Mucosa of rectum (tissue), 2 donors: ENCODE data around the gene DPF3.
A peak's percentile ranks its signal among the peaks of the same experiment; 100 is the strongest.

Experiments used
- H3K27ac ChIP-seq, 2 donors: one replicate each; pipeline ENCODE4 v1.7.0; 2013; ENCODE audit warnings: inconsistent platforms in 2 of 2, low read depth in 2 of 2, low read length in 2 of 2
- H3K27me3 ChIP-seq, 2 donors: one replicate each; pipeline ENCODE4 v1.7.0; 2013; ENCODE audit warnings: low read length in 2 of 2; ENCODE audit not compliant: control insufficient read depth in 2 of 2, insufficient read depth in 2 of 2
- H3K36me3 ChIP-seq, 2 donors: one replicate each; pipeline ENCODE4 v1.7.0; 2013; ENCODE audit warnings: low read length in 2 of 2; ENCODE audit not compliant: control insufficient read depth in 2 of 2, insufficient read depth in 2 of 2
- H3K4me1 ChIP-seq, 2 donors: one replicate each; pipeline ENCODE4 v1.7.0; 2013; ENCODE audit warnings: low read length in 2 of 2, mild to moderate bottlenecking in 1 of 2; ENCODE audit not compliant: control insufficient read depth in 2 of 2, insufficient read depth in 2 of 2
- H3K4me3 ChIP-seq, 2 donors: one replicate each; pipeline ENCODE4 v1.7.0; 2013; ENCODE audit warnings: low read length in 2 of 2
- H3K9ac ChIP-seq, 2 donors: one replicate each; pipeline ENCODE4 v1.7.0; 2013; ENCODE audit warnings: low read length in 2 of 2, low read depth in 1 of 2, mild to moderate bottlenecking in 1 of 2
- H3K9me3 ChIP-seq, 2 donors: one replicate each; pipeline ENCODE4 v1.7.0; 2013; ENCODE audit warnings: low read length in 2 of 2; ENCODE audit not compliant: control insufficient read depth in 2 of 2
- donor health status: healthy.
- donor health status: Normal muscosa, but diverticular disease.

The DPF3 gene

DNA sequence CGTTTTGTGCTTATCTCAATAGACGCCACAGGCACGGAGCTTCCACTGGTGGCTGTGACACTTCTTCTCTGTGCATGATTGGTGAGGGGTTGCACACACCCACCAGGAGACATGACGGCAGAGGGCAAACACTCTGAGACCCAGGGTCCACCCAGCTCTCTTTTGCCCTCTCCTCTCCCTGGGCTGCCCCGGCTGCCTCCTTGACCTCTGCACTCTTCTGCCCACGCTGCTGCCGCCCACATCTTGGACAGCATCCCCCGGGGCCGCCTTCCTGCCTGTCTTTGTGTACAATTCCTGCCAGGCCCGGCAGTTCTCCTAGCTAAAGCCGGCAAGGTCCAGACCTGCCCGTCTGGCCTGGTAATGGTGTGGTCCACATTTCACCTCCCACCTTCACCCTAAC lies 44.7 kb downstream of the DPF3 start:
- Histone ChIP-seq H3K27me3 (no peaks in the 10 kb centered on the region), H3K4me3 (no peak overlapping the region), H3K4me1 (peaks cover 9 to 18% of the 10 kb centered on the region in 2 donors), H3K9me3 (no peaks in the 10 kb centered on the region), H3K27ac (no peak overlapping the region), H3K9ac (no peak overlapping the region), H3K36me3 (no peaks in the 10 kb centered on the region)

DNA sequence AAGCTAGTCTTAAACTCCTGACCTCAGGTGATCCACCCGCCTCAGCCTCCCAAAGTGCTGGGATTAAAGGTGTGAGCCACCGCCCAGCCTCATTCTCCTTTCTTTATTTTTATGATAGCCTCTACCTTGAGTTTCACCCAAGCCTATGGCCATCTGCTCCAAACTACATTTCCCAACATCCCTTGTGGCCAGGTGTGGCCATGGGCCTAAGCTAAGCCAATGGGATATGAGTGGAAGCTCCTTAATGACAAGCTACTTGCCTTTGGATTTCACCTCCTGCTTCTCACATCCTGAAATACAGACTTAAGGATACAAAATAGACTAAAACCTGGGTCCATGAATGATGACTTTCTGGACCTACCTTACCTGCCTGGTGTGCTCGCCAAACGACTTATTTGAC lies 46.2 kb downstream of the DPF3 start:
- Histone ChIP-seq H3K9ac (no peak overlapping the region), H3K4me3 (no peak overlapping the region), H3K36me3 (no peaks in the 10 kb centered on the region), H3K27me3 (no peaks in the 10 kb centered on the region), H3K9me3 (no peaks in the 10 kb centered on the region), H3K4me1 (peaks cover 9 to 12% of the 10 kb centered on the region in 2 donors), H3K27ac (no peak overlapping the region)

- H3K9ac ChIP-seq, result no peak overlapping the region
- no peaks in the 10 kb centered on the region for H3K9me3 ChIP-seq
- H3K4me3 ChIP-seq, result no peak overlapping the region
- H3K4me1 ChIP-seq, result peaks cover 6 to 8% of the 10 kb centered on the region in 2 donors
- no peaks in the 10 kb centered on the region for H3K27me3 ChIP-seq
- H3K36me3 ChIP-seq, result no peaks in the 10 kb centered on the region
- H3K27ac ChIP-seq, result no peak overlapping the region
Observed at GRCh38 chr14:72845683-72846082, 48.2 kb downstream of the DPF3 start.

- Histone ChIP-seq H3K4me1 (peaks cover 2 to 5% of the 10 kb centered on the region in 2 donors), H3K4me3 (no peak overlapping the region), H3K27ac (no peak overlapping the region), H3K36me3 (no peaks in the 10 kb centered on the region), H3K27me3 (no peaks in the 10 kb centered on the region), H3K9me3 (no peaks in the 10 kb centered on the region), H3K9ac (no peak overlapping the region)
Observed at GRCh38 chr14:72845196-72845595, 48.7 kb downstream of the DPF3 start.

- H3K27me3 ChIP-seq, result no peaks in the 10 kb centered on the region
- no peaks in the 10 kb centered on the region for H3K36me3 ChIP-seq
- H3K27ac ChIP-seq, result no peak overlapping the region
- no peak overlapping the region for H3K4me3 ChIP-seq
- H3K9ac ChIP-seq, result no peak overlapping the region
- peaks cover 2 to 3% of the 10 kb centered on the region in 2 donors for H3K4me1 ChIP-seq
- no peaks in the 10 kb centered on the region for H3K9me3 ChIP-seq
Observed at GRCh38 chr14:72844524-72844923, 49.4 kb downstream of the DPF3 start.

- Histone ChIP-seq H3K27ac (no peak overlapping the region), H3K4me3 (no peak overlapping the region), H3K27me3 (no peaks in the 10 kb centered on the region), H3K36me3 (no peaks in the 10 kb centered on the region), H3K4me1 (no peaks in the 10 kb centered on the region), H3K9ac (no peak overlapping the region), H3K9me3 (no peaks in the 10 kb centered on the region)
Observed at GRCh38 chr14:72839753-72840607, 53.9 kb downstream of the DPF3 start.

DNA sequence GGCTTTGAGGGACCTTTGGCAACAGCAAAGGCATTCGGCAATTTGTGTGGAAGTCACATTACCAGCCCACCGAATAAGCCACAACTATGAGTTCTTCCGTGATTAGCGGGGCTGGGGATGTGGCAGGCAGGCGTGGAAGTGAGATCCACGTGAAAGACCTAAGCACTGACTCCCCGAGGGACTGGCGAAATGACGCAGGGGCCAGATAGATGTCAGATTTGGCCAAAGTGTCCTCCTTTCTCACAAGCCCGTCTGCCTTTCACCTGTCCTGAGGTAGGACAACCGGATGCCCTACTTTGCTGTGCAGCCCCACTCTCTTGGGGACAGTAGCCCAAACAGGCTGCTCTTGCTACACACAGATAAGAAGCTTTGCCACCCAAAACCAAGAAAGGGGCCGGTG lies 54.5 kb downstream of the DPF3 start:
- H3K9me3 ChIP-seq, result no peaks in the 10 kb centered on the region
- no peaks in the 10 kb centered on the region for H3K36me3 ChIP-seq
- no peak overlapping the region for H3K9ac ChIP-seq
- H3K4me1 ChIP-seq, result no peaks in the 10 kb centered on the region
- H3K27me3 ChIP-seq, result no peaks in the 10 kb centered on the region
- no peak overlapping the region for H3K4me3 ChIP-seq
- no peak overlapping the region for H3K27ac ChIP-seq

- H3K9ac ChIP-seq, result no peak overlapping the region
- H3K4me1 ChIP-seq, result peaks cover 0 to 9% of the 10 kb centered on the region in 2 donors
- H3K36me3 ChIP-seq, result no peaks in the 10 kb centered on the region
- H3K27me3 ChIP-seq, result no peaks in the 10 kb centered on the region
- no peaks in the 10 kb centered on the region for H3K9me3 ChIP-seq
- no peak overlapping the region for H3K27ac ChIP-seq
- no peak overlapping the region for H3K4me3 ChIP-seq
Observed at GRCh38 chr14:72836085-72836484, 57.8 kb downstream of the DPF3 start.

- no peak overlapping the region for H3K9ac ChIP-seq
- no peaks in the 10 kb centered on the region for H3K36me3 ChIP-seq
- no peaks in the 10 kb centered on the region for H3K9me3 ChIP-seq
- no peak overlapping the region for H3K4me3 ChIP-seq
- H3K27me3 ChIP-seq, result no peaks in the 10 kb centered on the region
- H3K4me1 ChIP-seq, result peaks cover 14 to 21% of the 10 kb centered on the region in 2 donors
- no peak overlapping the region for H3K27ac ChIP-seq
Observed at GRCh38 chr14:72833174-72833573, 60.7 kb downstream of the DPF3 start.

DNA sequence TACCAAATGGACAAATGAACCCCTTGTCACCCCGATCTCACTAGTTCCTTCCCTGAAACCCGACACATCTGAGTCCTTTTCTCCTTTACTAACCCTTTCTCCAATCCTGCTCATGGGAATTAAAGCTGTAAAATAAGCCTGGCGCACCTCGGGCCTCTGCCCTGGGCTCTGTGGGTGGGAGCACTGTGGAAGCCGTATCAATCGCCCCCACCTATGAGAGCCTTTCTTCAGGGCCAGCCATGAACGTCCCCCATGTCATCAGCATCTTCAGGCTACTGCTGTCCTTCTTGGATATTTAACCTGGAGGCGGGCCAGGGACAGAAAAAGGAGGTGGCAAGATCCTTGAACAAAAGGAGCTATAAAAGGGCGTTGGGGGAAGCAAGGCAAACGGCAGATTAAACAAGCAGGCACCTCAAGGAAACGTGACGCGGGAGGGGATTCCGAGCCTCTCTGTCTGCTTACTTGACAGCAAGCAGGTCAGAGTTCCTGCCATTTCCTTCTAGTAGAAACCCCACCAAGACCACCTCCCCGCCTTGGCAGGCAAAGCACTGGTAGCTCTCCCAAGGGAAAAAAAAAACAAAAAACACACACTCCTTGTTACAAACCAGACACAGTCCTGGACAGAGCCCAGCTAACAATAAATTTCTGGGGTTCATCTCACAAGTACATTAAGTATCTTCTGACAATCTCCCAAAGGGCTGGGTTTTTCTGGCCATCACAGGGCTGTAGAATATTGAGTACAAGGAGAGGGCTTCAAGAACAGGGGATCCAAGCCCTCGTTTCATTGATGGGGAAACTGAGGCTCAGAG lies 62.9 kb downstream of the DPF3 start:
- no peaks in the 10 kb centered on the region for H3K27me3 ChIP-seq
- H3K4me3 ChIP-seq, result no peak overlapping the region
- H3K27ac ChIP-seq, result peak overlapping the region; percentile 80 to 85
- peak overlapping the region; percentile 14 to 67 for H3K9ac ChIP-seq
- peaks cover 14 to 27% of the 10 kb centered on the region in 2 donors for H3K4me1 ChIP-seq
- H3K9me3 ChIP-seq, result no peaks in the 10 kb centered on the region
- H3K36me3 ChIP-seq, result no peaks in the 10 kb centered on the region
